OCI-LY3 (cell line): ENCODE measurements around the gene ATP1B4.

Experiments used
- H2AFZ ChIP-seq: fragments of 200-600, 300-600 bp; shearing (Covaris generic); 2 replicates; pipeline ENCODE4 v1.6.0; 2014; ENCODE audit warnings: antibody characterized with exemption, low read depth, low read length
- H3K27ac ChIP-seq: fragments of 200-600, 300-600 bp; sonication (generic); 2 replicates; pipeline ENCODE4 v1.5.1; 2014; ENCODE audit warnings: mild to moderate bottlenecking, low read length, moderate library complexity, mixed read lengths
- H3K27me3 ChIP-seq: fragments of 200-600, 300-600 bp; sonication (generic); 2 replicates; pipeline ENCODE4 v1.6.1; 2014; ENCODE audit warnings: low read depth, low read length, mixed read lengths
- H3K36me3 ChIP-seq: fragments of 200-600, 300-600 bp; sonication (generic); replicated peaks from 2 replicates; pipeline ENCODE3; 2014; ENCODE audit warnings: low read depth, low read length, mixed read lengths
- H3K4me1 ChIP-seq: fragments of 300-600, 200-600 bp; sonication (generic); 2 replicates; pipeline ENCODE4 v1.6.1; 2014; ENCODE audit warnings: low read length, mixed read lengths
- H3K4me2 ChIP-seq: fragments of 200-600, 300-600 bp; sonication (generic); 2 replicates; pipeline ENCODE4 v1.6.1; 2014; ENCODE audit warnings: low read length, mixed read lengths
- H3K4me3 ChIP-seq: fragments of 300-600, 200-600 bp; sonication (generic); 2 replicates; pipeline ENCODE4 v1.5.1; 2014; ENCODE audit warnings: antibody characterized with exemption, mild to moderate bottlenecking, low read length, moderate library complexity
- H3K79me2 ChIP-seq: fragments of 300-600, 200-600 bp; shearing (Covaris generic); 2 replicates; pipeline ENCODE4 v1.6.1; 2014; ENCODE audit warnings: mild to moderate bottlenecking, low read length, mixed read lengths
- H3K9ac ChIP-seq: fragments of 300-600, 200-600 bp; shearing (Covaris generic); 2 replicates; pipeline ENCODE4 v1.6.0; 2014; ENCODE audit warnings: mild to moderate bottlenecking, low read length, moderate library complexity
- H3K9me3 ChIP-seq: fragments of 200-600, 300-600 bp; shearing (Covaris generic); 2 replicates; pipeline ENCODE4 v1.6.1; 2014; ENCODE audit warnings: low read length, mixed read lengths; ENCODE audit not compliant: insufficient read depth
- H4K20me1 ChIP-seq: fragments of 200-600, 300-600 bp; sonication (generic); 2 replicates; pipeline ENCODE4 v1.6.1; 2016; ENCODE audit warnings: low read length, mixed read lengths; ENCODE audit not compliant: insufficient read depth
- CTCF ChIP-seq: fragments of 200-600, 300-600 bp; sonication (generic); IDR thresholded peaks from 2 replicates; pipeline ENCODE4 v1.5.1; 2014; ENCODE audit warnings: antibody characterized with exemption, low read length, low read depth
- EZH2phosphoT487 ChIP-seq: fragments of 200-600 bp; shearing (Covaris generic); IDR thresholded peaks from 2 replicates; pipeline ENCODE4 v1.6.1; 2018; ENCODE audit warnings: antibody characterized with exemption, mixed run types, low read depth

The ATP1B4 gene

DNA sequence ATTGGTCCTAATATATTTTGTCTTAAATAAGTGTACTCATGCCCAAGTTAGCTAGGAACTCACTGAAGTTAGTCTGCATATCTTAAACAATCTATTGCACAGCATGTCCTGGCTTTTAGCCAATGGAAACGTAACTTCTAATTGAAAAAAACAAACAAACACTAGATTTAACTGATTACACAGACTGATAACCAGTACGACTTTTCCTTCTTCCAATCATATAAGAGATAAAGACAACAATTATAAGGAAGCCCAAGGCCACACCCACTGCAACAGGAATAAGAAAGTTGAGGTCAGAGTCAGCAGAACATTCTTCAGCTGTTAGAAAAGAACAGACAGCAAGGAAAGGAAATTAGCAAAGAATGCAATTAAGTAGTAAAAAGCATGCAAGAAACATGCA lies 66.4 kb downstream of the ATP1B4 start:
- Histone ChIP-seq H3K79me2 (no peaks in the 10 kb centered on the region), H3K4me1 (peaks cover 12% of the 10 kb centered on the region), H3K9me3 (no peaks in the 10 kb centered on the region), H3K9ac (no peak overlapping the region), H3K36me3 (peaks cover 5% of the 10 kb centered on the region), H3K27ac (no peak overlapping the region), H2AFZ (no peak overlapping the region), H4K20me1 (0 out of 2 replicates have a peak, but pooled peaks cover 3% of the 10 kb centered on the region), H3K4me2 (no peak overlapping the region), H3K4me3 (no peak overlapping the region), H3K27me3 (no peaks in the 10 kb centered on the region)
- TF ChIP-seq EZH2phosphoT487: no peak
- no peak for TF ChIP-seq CTCF

- Histone ChIP-seq H3K4me2 (peak overlapping the region; percentile 29; the same call in 1 of the 2 replicates), H3K9ac (no peak overlapping the region), H4K20me1 (0 out of 2 replicates have a peak, but pooled peaks cover 3% of the 10 kb centered on the region), H3K9me3 (no peaks in the 10 kb centered on the region), H3K4me1 (peaks cover 12% of the 10 kb centered on the region), H3K27me3 (no peaks in the 10 kb centered on the region), H3K27ac (no peak overlapping the region), H3K36me3 (peaks cover 5% of the 10 kb centered on the region), H3K4me3 (no peak overlapping the region), H3K79me2 (no peaks in the 10 kb centered on the region), H2AFZ (no peak overlapping the region)
- TF ChIP-seq EZH2phosphoT487 (no peak), CTCF (no peak)
Observed at GRCh38 chrX:120429776-120430540, 68.1 kb downstream of the ATP1B4 start.
